K562 (cell line): ENCODE data around the gene APOC4. TPM values are rescaled to one million over a fixed set of nuclear protein-coding genes. Genes with fewer than 3 reads are reported as not detected.

Experiments
- CXXC5 ChIP-seq: fragments of 250-450 bp; sonication (Bioruptor Pico); IDR thresholded peaks from 2 replicates; pipeline ENCODE4 v1.8.0; 2022; ENCODE audit warnings: inconsistent platforms, mild to moderate bottlenecking, moderate library complexity
- E2F8 ChIP-seq: fragments of 450-650 bp; IDR thresholded peaks from 2 replicates; pipeline ENCODE4 v1.7.1; 2018; ENCODE audit warnings: mild to moderate bottlenecking, low read depth; ENCODE audit not compliant: partially characterized antibody
- EP300 ChIP-seq: IDR thresholded peaks from 2 replicates; pipeline ENCODE4 v1.6.1; 2012; ENCODE audit warnings: low read length, improper control_type of control experiment
- MBD1 ChIP-seq: fragments of 250-450 bp; sonication (Bioruptor Pico); IDR thresholded peaks from 2 replicates; pipeline ENCODE4 v1.8.0; 2022; ENCODE audit warnings: inconsistent platforms
- MLX ChIP-seq, 2 experiments: fragments of 450-650 bp in 1 of 2; sonication (generic) in 1 of 2; formaldehyde crosslinking; conservative IDR thresholded peaks; 2 replicates each; pipeline versions ENCODE4 v1.4.0 to v1.8.1; 2020 to 2022; ENCODE audit warnings: mild to moderate bottlenecking in 1 of 2, missing genetic modification reagents in 1 of 2
- NELFE ChIP-seq: IDR thresholded peaks from 2 replicates; pipeline ENCODE4 v1.6.1; 2011; ENCODE audit warnings: mild to moderate bottlenecking; ENCODE audit not compliant: insufficient read depth, insufficient read length
- NFATC3 ChIP-seq: fragments of 450-650 bp; IDR thresholded peaks from 2 replicates; pipeline ENCODE4 v1.6.1; 2017; ENCODE audit warnings: mild to moderate bottlenecking
- RAD21 ChIP-seq, 2 experiments: fragments of 250-450 bp in 1 of 2; fragments of 450-650 bp in 1 of 2; sonication (Bioruptor Pico) in 1 of 2; formaldehyde crosslinking in 1 of 2; IDR thresholded peaks in 1 of 2; conservative IDR thresholded peaks in 1 of 2; 2 replicates each; pipeline versions ENCODE4 v1.4.0 to v1.8.0; 2020 to 2022; ENCODE audit warnings: mild to moderate bottlenecking in 2 of 2, moderate library complexity in 1 of 2
- SMARCA4 ChIP-seq: fragments of 450-650 bp; IDR thresholded peaks from 2 replicates; pipeline ENCODE4 v1.6.1; 2016
- SP1 ChIP-seq: sonication (generic); formaldehyde crosslinking; IDR thresholded peaks from 2 replicates; pipeline ENCODE4 v1.8.1; 2022; ENCODE audit warnings: mild to moderate bottlenecking, missing genetic modification reagents
- SRSF1 ChIP-seq: fragments of 200-400 bp; formaldehyde crosslinking; IDR thresholded peaks from 2 replicates; pipeline ENCODE4 v1.6.1; 2017; ENCODE audit warnings: mild to moderate bottlenecking, low read depth, low read length, moderate library complexity
- TAF7 ChIP-seq: fragments of 450-650 bp; IDR thresholded peaks from 2 replicates; pipeline ENCODE4 v1.6.1; 2016; ENCODE audit warnings: missing genetic modification characterization, missing compliant biosample characterization
- TBP ChIP-seq: optimal IDR thresholded peaks from 2 replicates; pipeline ENCODE3; 2011; ENCODE audit warnings: low read depth, low read length, improper control_type of control experiment
- U2AF1 ChIP-seq: fragments of 200-400 bp; formaldehyde crosslinking; optimal IDR thresholded peaks from 2 replicates; pipeline ENCODE3; 2017; ENCODE audit warnings: mild to moderate bottlenecking, low read depth, low read length, moderate library complexity
- ZBED1 ChIP-seq: IDR thresholded peaks from 2 replicates; pipeline ENCODE4 v1.6.1; 2014
- ZMIZ1 ChIP-seq, 2 experiments: fragments of 150-350 bp in 1 of 2; IDR thresholded peaks; 2 replicates each; pipeline ENCODE4 v1.6.1; 2012 to 2016; ENCODE audit warnings: low read depth in 2 of 2, low read length in 2 of 2, mild to moderate bottlenecking in 1 of 2, moderate library complexity in 1 of 2
- polyA plus RNA-seq, 8 experiments: library from polyadenylated mRNA; depleted of rRNA in 4 of 8; stranded (reverse) in 5 of 8; unstranded in 3 of 8; fragments of >200 nt; fragmentation: Nextera tagmentation in 2 of 8; fragmentation: Illumina TruSeq in 1 of 8; extraction: Ambion mirVana in 2 of 8; extraction: Trizol in 1 of 8; gene quantifications; 2 replicates each; pipeline versions ENCODE4 v1.2.1 to v1.2.3, GENCODE V29; 2011 to 2014; ENCODE audit warnings: inconsistent platforms in 1 of 8, missing spikeins in 1 of 8
- total RNA-seq, 7 experiments: library from RNA; depleted of rRNA in 6 of 7; stranded (reverse); fragments of >200 nt in 6 of 7; fragmentation: Illumina TruSeq in 2 of 7; extraction: Trizol in 2 of 7; gene quantifications; 2 replicates each; pipeline versions ENCODE4 v1.2.1 to v1.2.3, GENCODE V29; 2011 to 2021; ENCODE audit warnings: low replicate concordance in 1 of 7
- TF ChIP-seq, protein P1 (sequence below): fragments of 250-450 bp; sonication (Bioruptor Pico); IDR thresholded peaks from 2 replicates; pipeline ENCODE4 v1.4.0; 2020

The APOC4 gene
- total and polyA plus RNA-seq, 9 of the 15 experiments (the other 6 are each of a cell fraction or from before 2014, with no cell fraction given), result 0.46 TPM; not detected in 8

DNA sequence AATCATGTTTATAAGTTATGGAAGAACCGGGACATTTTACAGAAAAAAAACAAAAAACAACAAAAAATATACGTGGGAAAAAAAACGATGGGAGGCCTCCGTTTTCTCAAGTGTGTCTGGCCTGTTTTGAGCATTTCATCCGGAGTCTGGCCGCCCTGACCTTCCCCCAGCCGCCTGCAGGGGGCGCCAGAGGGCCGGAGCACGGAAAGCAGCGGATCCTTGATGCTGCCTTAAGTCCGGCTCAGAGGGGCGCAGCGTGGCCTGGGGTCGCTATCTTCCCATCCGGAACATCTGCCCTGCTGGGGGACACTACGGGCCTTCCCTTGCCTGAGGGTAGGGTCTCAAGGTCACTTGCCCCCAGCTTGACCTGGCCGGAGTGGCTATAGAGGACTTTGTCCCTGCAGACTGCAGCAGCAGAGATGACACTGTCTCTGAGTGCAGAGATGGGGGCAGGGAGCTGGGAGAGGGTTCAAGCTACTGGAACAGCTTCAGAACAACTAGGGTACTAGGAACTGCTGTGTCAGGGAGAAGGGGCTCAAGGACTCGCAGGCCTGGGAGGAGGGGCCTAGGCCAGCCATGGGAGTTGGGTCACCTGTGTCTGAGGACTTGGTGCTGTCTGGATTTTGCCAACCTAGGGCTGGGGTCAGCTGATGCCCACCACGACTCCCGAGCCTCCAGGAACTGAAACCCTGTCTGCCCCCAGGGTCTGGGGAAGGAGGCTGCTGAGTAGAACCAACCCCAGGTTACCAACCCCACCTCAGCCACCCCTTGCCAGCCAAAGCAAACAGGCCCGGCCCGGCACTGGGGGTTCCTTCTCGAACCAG is 38.2 kb upstream of the APOC4 start (continued):
- TF ChIP-seq E2F8 (peak; percentile 64), MBD1 (CRISPR knock-in tag) (no peak), CXXC5 (CRISPR knock-in tag) (0 out of 2 replicates have a peak, but pooled peaks have one; percentile 53), EP300 (no peak), ZMIZ1 (IDR thresholded peaks at IDR 0.05; ENCODE audit: low read depth in 2 of 2, low read length in 2 of 2) (0 out of 4 replicates have a peak, but pooled peaks of 1 of the 2 experiments have one; percentile 51), SP1 (CRISPR knock-in tag) (peak; percentile 39), NELFE (no peak), TAF7 (tag) (no peak), ZBED1 (no peak), U2AF1 (no peak), RAD21 (CRISPR knock-in tag; conservative IDR thresholded peaks at IDR 0.05 in 1 of 2, IDR thresholded peaks at IDR 0.05 in 1 of 2) (peak; percentile 92), TBP (no peak), NFATC3 (no peak), MLX (CRISPR knock-in tag; conservative IDR thresholded peaks at IDR 0.05) (no peak), SRSF1 (no peak), SMARCA4 (0 out of 2 replicates have a peak, but pooled peaks have one; percentile 25)
- TF ChIP-seq, protein P1, sequence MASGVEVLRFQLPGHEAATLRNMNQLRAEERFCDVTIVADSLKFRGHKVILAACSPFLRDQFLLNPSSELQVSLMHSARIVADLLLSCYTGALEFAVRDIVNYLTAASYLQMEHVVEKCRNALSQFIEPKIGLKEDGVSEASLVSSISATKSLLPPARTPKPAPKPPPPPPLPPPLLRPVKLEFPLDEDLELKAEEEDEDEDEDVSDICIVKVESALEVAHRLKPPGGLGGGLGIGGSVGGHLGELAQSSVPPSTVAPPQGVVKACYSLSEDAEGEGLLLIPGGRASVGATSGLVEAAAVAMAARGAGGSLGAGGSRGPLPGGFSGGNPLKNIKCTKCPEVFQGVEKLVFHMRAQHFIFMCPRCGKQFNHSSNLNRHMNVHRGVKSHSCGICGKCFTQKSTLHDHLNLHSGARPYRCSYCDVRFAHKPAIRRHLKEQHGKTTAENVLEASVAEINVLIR, result no peak
